Measurements from ENCODE around the gene NOTCH3. TPM values are rescaled to one million over a fixed set of nuclear protein-coding genes. Genes with fewer than 3 reads are reported as not detected.
A peak's percentile ranks its signal among the peaks of the same experiment; 100 is the strongest.

NOTCH3 gene
- total and polyA plus RNA-seq, 4 donors = 23.5 to 423 (median 268) TPM

GRCh38 chr19:15111758-15112157 is 89.0 kb downstream of the NOTCH3 start:
- DNase-seq = no peak
- Histone ChIP-seq H3K9me3 (ENCODE audit: control insufficient read depth, low read length) (no peaks in the 10 kb centered on the region), H3K36me3 (ENCODE audit: control insufficient read depth in 1 of 2, insufficient read depth in 2 of 2, low read length in 1 of 2) (peaks cover 0 to 8% of the 10 kb centered on the region in 2 donors), H3K4me1 (ENCODE audit: control insufficient read depth in 1 of 2, insufficient read depth in 2 of 2, low read length in 2 of 2) (no peaks in the 10 kb centered on the region), H3K27ac (ENCODE audit: low read depth in 1 of 2, low read length in 2 of 2) (no peak overlapping the region), H3K27me3 (ENCODE audit: control insufficient read depth in 1 of 2, insufficient read depth in 2 of 2, low read length in 1 of 2) (no peaks in the 10 kb centered on the region), H3K4me3 (ENCODE audit: low read length in 2 of 2) (no peak overlapping the region)
- WGBS, 2 donors = 94 to 100% methylated on average over 1 of the region's 1 CpG
- intact Hi-C loops (cut with DNase I) = loop anchor here in 1 of 2 donors (5.0 kb wide), 1 partner anchor 141 kb away; no protein-coding TSS in a partner anchor
- ATAC-seq (ENCODE audit: low FRiP score) = no peak

GRCh38 chr19:15110418-15110815 is 90.4 kb downstream of the NOTCH3 start:
- Histone ChIP-seq H3K9me3 (ENCODE audit: control insufficient read depth, low read length) (no peaks in the 10 kb centered on the region), H3K27ac (ENCODE audit: low read depth in 1 of 2, low read length in 2 of 2) (no peak overlapping the region), H3K4me1 (ENCODE audit: control insufficient read depth in 1 of 2, insufficient read depth in 2 of 2, low read length in 2 of 2) (no peaks in the 10 kb centered on the region), H3K27me3 (ENCODE audit: control insufficient read depth in 1 of 2, insufficient read depth in 2 of 2, low read length in 1 of 2) (no peaks in the 10 kb centered on the region), H3K4me3 (ENCODE audit: low read length in 2 of 2) (no peak overlapping the region), H3K36me3 (ENCODE audit: control insufficient read depth in 1 of 2, insufficient read depth in 2 of 2, low read length in 1 of 2) (peaks cover 0 to 8% of the 10 kb centered on the region in 2 donors)
- intact Hi-C loops (cut with DNase I) = loop anchor here in 1 of 2 donors (5.0 kb wide), 1 partner anchor 142 kb away; no protein-coding TSS in a partner anchor
- 82 to 84% methylated on average over 17 of the region's 17 CpGs for WGBS, 2 donors
- peak; percentile 41 to 69 for DNase-seq
- ATAC-seq (ENCODE audit: low FRiP score) = no peak

- ATAC-seq (ENCODE audit: low FRiP score) (no peak), DNase-seq (peak; percentile 33 to 72)
- WGBS, 2 donors = 87 to 89% methylated on average over 38 to 49 of the region's 49 CpGs
- intact Hi-C loops (cut with DNase I) = loop anchor here (2.0 to 10.0 kb wide), 3 partner anchors 15 to 155 kb away; a partner anchor contains a TSS
- peaks cover 0 to 8% of the 10 kb centered on the region in 2 donors for H3K36me3 ChIP-seq (ENCODE audit: control insufficient read depth in 1 of 2, insufficient read depth in 2 of 2, low read length in 1 of 2)
- no peaks in the 10 kb centered on the region for H3K9me3 ChIP-seq (ENCODE audit: control insufficient read depth, low read length)
- H3K4me3 ChIP-seq (ENCODE audit: low read length in 2 of 2) = no peak overlapping the region
- no peaks in the 10 kb centered on the region for H3K4me1 ChIP-seq (ENCODE audit: control insufficient read depth in 1 of 2, insufficient read depth in 2 of 2, low read length in 2 of 2)
- no peaks in the 10 kb centered on the region for H3K27me3 ChIP-seq (ENCODE audit: control insufficient read depth in 1 of 2, insufficient read depth in 2 of 2, low read length in 1 of 2)
- no peak overlapping the region for H3K27ac ChIP-seq (ENCODE audit: low read depth in 1 of 2, low read length in 2 of 2)
Measured at GRCh38 chr19:15109768-15110417, 90.9 kb downstream of the NOTCH3 start.

Small RNAs within 50 kb of the gene (microRNA-seq; reads per million reads assigned to microRNA genes)
- 2.0 to 3.0 reads per million in 2 donors for gene MIR6795

Other genes with a start within 250 kb of the NOTCH3 start
- gene SLC1A6, start 221.1 kb downstream of the NOTCH3 start, total RNA-seq = not detected
- under 1 TPM in 1 of 2 donors, not detected in 1; 0.13 TPM for gene SLC1A6, start 221.1 kb downstream of the NOTCH3 start, polyA plus RNA-seq
- not detected for gene CASP14, start 151.5 kb downstream of the NOTCH3 start, total RNA-seq
- not detected for gene CASP14, start 151.5 kb downstream of the NOTCH3 start, polyA plus RNA-seq
- gene OR1I1, start 118.8 kb downstream of the NOTCH3 start, total RNA-seq = not detected
- gene OR1I1, start 118.8 kb downstream of the NOTCH3 start, polyA plus RNA-seq = under 1 TPM in 1 of 2 donors, not detected in 1; 0.13 TPM
- 10 to 100 TPM; 49.9 to 53.5 TPM for gene SYDE1, start 93.6 kb downstream of the NOTCH3 start, total RNA-seq
- gene SYDE1, start 93.6 kb downstream of the NOTCH3 start, polyA plus RNA-seq = 10 to 100 TPM; 11.4 to 35.8 TPM
- 1 to 10 TPM in 1 of 2 donors, under 1 TPM in 1; 0.48 to 1.0 TPM for gene EPHX3, start 31.5 kb upstream of the NOTCH3 start, total RNA-seq
- 1 to 10 TPM in 1 of 2 donors, not detected in 1; 1.0 TPM for gene EPHX3, start 31.5 kb upstream of the NOTCH3 start, polyA plus RNA-seq
- gene BRD4, start 131.5 kb upstream of the NOTCH3 start, total RNA-seq = 100 to 1,000 TPM; 123 to 126 TPM
- gene BRD4, start 131.5 kb upstream of the NOTCH3 start, polyA plus RNA-seq = 10 to 100 TPM; 12.3 to 50.6 TPM
- gene AKAP8, start 178.8 kb upstream of the NOTCH3 start, total RNA-seq = 10 to 100 TPM; 35.3 to 48.1 TPM
- gene AKAP8, start 178.8 kb upstream of the NOTCH3 start, polyA plus RNA-seq = 10 to 100 TPM in 1 of 2 donors, 1 to 10 TPM in 1; 7.5 to 22.2 TPM
- 100 to 1,000 TPM in 1 of 2 donors, 10 to 100 TPM in 1; 70.8 to 106 TPM for gene AKAP8L, start 218.0 kb upstream of the NOTCH3 start, total RNA-seq
- 100 to 1,000 TPM in 1 of 2 donors, 10 to 100 TPM in 1; 34.7 to 243 TPM for gene AKAP8L, start 218.0 kb upstream of the NOTCH3 start, polyA plus RNA-seq
- gene WIZ, start 249.0 kb upstream of the NOTCH3 start, total RNA-seq = 10 to 100 TPM; 38.0 to 41.4 TPM
- gene WIZ, start 249.0 kb upstream of the NOTCH3 start, polyA plus RNA-seq = 10 to 100 TPM in 1 of 2 donors, 1 to 10 TPM in 1; 8.0 to 23.3 TPM